ENCODE measurements around the gene KCNJ1.

Gene KCNJ1

DNA sequence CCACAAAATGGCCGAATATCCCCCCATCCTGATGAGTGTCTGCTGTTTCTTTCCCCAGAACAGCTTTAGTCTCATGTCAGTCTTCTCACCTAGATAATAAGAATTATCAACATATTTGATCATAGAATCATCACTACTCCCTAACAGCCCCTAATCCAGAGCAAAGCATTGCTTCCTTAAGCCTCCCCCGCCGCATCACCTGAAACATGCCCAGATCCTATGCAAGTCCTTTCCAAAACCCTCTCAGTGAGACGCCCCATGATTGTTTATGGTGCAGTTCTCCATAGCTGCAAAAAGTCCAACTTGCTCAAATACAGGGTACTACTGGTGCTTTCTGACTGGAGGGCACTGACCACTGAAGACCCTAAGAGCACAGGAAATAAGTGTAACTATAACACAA lies 20.1 kb downstream of the KCNJ1 start:
- no peak for DNase-seq

DNA sequence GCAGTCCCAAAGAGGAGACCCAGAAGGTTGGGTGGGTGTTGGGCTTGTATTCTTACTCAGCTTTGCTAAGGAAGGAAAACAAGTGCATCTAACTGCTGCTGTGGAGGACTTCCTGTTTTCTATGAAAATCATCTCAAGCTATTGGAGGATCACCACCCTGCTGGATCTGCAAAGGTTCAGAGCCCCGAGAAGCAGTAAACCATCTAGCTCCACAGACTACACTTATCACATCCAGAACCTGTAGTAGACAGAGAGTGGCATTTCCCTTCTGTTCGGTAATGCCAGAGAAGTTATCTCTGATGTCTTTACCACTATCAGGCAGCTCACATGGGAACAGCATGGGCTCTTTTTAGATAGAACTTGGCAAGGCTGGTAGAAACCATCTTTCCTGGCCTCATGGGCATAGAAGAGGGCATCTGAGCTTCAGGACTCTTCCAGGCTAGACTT lies 21.7 kb downstream of the KCNJ1 start:
- DNase-seq, result no peak

DNA sequence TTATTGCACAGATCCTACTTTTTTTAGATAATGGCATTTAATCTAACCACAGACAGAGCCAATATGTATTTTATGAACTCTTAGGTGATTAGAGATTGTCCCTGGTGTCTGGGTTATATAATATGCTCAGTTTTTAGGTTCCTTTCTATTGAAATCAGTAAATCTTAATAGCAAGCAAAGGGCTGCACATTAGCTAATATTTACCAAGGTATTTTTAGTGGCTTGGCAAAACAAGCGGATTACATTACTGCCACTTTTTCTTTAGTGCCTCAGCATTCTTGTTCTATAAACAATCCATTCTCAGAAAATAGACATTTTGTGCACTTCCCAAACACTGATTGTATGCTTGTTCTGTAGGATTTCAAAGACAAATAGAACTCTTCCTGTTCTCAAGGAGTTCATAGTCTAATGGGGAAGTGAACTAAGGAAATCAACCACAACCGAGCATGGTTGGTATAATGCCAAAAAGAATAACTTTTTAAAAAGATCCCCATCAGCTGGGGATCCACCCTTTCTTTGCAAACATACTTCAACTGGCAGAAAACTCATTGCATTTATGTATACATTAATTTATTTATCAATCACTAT lies 23.8 kb downstream of the KCNJ1 start:
- no peak for DNase-seq

DNA sequence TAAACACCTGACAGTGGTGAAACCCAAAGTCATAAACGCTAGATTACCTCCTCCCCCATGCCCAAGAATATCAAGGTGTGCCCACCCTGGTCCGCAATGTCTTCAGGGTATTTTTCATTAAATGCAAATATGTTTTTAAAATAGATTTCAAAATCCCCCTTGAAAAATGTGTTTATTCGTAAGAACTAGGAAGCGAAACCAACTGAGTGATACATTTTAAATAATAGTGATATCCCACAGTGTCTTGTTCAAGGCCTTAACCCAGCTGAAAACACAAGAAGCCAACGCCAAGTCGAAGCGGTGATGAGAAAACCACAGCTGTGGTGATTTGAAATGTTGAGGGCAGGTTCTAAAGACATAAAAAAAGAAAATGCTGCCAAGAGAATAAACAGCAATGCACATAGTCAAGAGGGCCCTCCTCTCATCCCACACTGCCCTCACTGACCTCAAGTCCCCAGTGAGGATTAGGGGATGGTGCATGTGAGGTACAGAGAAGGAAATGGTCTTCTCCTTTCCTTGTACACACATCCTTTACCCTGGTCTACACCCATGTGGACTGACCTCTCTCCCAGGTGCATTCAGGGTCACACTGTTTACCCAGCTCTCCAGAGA lies 25.5 kb downstream of the KCNJ1 start:
- no peak for DNase-seq

DNA sequence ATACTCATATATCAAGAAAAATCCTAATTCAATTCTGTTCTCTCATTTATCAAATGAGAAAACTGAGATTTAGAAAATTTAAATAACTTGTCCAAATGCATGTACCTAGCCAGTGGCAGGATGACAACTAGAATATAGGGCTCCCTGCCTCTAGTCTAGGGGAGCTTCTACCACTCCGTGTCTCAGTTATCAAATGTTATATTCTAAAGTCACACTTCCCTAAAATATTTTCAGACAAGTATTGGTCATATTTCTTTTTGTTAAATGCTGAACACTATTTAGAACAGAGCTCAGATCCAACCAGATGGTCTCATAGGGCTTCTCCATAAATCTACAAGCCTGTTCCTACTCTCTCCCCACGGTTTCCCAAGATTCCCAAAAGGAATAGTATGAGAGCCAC lies 26.3 kb downstream of the KCNJ1 start:
- no peak for DNase-seq

DNA sequence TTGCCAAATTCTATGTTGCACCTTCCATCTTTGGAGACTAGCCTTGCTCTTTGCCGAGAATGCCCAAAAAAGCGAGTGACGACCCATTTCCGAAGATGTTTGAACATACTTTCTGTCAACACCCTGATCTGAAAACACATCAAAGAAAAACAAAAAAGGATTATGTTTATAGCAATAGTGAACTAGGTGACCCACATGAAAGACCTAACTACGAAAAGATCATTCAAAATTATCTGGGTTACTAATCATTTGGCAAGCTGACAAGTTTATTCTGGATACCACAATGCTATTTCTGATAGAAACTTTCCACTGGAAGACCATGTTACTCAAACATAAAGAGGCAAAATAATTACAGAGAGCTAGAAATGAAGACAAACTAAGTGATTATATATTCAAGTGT lies 27.0 kb downstream of the KCNJ1 start:
- no peak for DNase-seq

DNA sequence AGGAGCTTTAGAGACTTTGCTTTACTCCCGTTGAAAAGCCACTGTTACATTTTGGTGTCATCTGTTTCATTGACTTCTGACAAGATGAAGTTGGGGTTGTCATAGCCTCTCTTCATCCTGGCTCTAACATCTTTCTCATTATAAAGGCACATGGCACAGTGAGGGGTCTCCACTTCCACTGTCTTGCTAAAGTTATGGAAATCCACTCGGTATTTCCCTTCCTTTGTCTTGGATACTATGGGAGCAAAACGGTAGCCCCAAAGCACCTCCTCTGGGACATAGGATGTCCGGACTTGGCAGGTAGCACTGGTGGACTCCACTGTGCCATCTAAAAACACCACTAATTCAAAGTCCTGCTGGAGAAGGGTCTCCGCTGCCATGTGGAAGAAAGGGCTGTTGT lies 28.0 kb downstream of the KCNJ1 start:
- DNase-seq, result no peak

DNA sequence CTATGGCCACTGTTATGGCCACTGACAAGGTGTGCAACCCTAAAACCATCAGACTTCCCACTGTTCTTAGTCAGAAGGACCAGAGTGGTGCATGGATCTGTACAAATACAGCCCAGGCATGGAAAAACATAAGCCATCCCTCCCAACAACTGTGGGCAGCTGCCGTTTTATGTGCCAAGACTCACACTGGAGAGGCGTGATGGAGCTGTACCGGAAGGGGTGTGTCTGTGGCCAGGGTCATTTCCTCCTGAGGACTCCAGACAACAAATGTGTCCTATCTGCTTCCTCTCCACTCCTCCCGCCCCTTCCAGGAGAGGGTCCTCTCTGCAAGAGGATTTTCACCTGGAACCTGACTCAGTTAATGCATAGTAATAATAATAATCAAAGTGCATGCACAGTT lies 29.5 kb downstream of the KCNJ1 start:
- no peak for DNase-seq

DNA sequence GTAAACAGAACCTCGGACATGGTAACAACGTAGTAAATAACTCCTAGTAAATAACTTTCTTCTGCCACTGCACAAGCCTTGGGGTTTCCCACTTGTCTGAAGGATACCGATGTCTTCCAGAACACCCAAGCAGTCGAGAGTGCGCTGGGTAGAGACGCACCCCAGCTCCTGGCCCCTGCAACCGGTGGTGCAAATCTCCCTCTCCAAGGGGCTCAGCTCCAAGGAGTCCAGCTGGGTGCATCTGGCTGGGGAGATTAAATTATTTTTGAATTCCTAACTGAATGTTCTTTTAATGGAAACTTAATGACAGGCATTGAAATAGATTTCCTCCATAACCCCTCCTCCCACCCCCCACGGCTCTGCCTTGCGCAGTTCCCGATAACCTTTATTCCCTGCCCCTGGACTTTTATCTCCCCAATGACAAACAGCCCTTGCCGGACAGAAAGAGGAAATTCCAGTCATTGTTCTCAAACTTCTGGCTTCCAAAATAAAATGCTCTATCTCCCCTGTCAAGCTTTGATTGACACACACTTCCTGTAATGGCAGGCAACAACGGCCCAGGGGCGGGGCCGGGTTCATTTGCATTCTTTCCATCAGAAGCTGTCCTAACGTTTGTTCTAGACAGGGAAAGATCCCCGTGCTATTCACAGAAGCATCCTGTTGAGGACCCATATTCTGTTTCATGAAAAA lies 31.2 kb downstream of the KCNJ1 start:
- no peak for DNase-seq

DNA sequence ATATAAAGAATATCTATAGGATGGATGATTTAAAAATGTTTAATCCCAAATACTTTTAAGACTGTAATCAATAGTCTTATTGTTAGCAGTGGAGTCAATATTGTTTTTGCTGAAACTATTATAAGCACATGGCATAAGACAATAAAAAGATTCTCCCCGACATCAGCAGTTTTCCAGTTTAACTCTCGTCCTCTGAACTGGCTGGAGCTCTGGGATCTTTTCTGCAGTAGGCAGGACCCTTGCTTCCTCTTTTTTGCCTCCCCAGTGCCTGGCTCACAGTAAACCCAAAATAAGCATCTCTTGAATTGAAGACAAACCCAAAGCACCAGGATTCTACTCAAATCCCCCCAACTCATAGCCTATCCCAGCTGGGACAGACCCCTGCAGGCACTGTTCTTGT lies 32.9 kb downstream of the KCNJ1 start:
- no peak for DNase-seq

DNA sequence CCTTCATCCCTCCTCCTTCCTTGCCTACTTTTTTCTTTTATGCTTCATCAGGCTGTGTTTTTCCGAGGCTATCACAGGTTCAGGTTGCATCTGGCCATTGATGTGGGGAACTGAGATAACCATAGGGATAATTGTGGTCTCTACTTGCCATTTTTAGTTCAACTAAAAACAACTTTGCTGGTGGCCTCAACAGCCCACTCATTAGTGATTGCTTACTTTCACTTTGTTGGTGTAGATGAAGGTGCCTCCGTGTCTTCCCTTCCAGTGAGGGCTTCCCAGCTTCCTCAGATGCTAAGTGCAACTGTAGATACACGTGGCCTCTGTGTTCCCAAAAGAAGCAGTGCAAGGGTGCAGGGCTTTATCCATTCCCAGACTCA lies 35.0 kb downstream of the KCNJ1 start:
- DNase-seq, result no peak

DNA sequence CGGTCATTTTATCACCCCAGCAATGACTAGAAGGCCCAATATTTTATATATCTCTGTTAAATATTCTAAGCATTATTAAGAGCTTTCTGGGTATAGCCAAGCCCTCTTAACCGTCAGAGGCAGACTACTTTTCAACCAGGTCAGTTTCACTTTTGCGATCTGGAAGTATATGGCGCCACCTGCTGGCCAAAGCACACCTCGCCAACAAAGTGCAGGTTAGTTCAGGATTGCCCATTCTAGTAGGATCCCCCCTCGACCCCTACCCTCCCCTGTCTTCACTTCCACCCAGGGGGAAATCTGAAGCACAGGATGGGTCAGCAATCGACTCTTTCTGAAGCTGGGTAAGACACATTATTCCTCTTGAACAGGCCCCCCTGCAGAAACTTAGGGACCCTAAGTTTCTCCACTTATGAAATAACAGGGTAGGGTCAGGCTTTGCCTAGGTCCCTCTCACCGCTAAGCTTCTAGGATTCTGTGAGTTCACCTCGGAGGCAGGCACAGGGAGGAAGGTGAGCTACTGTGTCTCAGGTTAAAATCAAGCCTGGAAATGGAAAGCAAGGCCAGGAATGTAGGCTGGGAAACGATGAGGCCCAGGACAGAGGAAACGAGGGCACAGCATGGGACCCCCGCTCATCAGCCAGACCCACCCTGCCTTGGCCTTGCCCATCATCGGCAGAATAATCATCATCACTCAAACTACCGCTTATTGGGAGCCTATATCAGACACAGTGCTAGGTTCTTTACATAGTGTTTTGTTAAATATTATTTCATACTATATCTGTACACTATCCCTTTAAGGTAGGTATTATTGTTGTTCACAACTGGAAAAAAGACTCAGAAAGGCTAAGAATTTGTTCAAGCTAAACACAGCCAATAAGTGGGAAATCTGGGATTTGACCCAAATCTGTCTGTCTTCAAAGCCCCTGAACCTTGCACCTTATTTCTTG lies 35.6 kb downstream of the KCNJ1 start:
- peak; percentile 68 for DNase-seq

DNA sequence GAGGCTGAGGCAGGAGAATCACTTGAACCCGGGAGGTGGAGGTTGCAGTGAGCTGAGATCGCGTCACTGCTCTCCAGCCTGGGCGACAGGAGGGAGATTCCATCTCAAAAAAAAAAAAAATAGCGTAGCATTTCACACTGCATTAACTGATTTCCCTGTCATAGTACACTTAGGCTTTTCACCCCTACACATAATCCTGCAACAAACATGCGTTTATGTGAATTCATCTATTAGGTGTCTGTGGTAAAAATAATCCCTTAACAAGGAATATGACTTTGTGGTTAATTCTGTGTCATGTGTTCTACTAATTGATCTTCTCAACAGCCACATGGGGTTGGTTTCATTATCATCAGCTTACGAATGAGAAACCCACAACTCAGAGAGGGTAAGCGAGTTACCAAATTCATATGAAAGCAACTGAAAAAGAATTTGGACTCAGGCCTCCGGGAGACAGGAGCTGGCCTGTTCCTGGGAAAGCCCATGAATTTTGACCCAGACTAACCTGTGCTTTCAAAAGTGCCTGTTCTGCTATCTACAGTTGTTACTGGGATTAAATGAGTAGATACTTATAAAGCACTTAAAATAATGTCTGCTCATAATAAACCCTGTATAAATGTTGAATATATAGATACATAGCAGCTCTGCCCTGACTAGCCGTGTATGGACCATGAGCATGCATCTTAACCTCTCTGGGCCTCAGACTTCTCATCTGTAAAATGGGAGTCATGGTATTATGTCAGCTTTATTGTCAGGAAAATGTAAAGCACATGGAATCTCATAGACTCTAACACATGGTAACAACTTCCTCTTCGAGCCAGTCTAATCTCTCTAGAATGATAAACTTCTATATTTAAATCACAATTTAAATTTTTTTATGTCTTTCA lies 36.6 kb downstream of the KCNJ1 start:
- DNase-seq, result no peak

DNA sequence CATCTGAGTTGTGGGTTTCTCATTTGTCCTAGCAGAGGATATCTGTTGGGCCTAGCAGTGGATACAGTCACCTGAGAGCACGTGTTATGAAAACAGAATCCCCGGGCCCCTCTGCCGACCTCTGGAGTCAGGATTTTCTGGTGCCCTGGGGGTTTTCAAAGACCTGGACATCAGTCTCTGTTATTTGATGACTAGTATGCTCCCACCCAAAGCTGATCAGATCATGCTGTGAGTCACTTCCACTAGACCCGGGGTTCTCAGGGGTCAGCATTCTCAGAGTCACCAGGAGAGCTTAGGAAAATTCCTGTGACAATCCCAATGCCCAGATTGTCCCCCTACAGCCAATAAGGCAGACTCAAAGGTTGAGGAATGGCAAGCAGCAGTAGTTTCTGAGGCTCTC lies 38.7 kb downstream of the KCNJ1 start:
- DNase-seq, result no peak

DNA sequence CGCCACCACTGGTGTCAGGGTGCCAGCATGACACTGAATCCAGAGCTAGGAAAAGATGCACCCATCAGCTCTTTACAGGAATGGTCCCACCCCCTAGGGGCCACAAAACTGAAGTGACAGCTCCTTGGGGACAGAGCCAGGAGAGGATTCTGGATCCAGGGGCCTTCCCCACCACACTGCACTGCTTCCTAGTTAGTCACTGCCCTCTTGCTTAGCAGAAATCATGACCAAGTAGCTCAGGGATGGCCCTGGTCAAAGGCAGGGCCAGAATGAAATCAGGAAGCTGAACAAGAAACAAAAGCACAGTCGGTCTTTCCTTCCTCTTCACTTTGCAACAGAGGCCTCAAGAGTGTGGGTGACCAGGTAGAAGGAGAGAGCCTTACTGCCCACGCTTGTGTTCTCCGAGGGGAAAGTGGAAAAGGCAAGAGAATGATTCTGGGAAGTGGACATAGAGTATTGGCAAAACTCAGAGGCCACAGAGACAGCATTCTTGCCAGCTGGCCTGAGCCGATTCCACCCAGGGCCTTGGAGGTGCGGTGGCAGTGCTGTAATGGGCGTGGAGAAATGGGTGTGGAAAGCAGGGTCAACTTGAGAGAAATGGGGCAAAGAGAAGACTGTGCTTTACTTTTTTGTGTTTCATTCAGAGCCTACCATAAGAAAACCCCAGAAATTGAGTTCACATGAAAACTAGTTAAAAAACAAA lies 39.8 kb downstream of the KCNJ1 start:
- no peak for DNase-seq

DNA sequence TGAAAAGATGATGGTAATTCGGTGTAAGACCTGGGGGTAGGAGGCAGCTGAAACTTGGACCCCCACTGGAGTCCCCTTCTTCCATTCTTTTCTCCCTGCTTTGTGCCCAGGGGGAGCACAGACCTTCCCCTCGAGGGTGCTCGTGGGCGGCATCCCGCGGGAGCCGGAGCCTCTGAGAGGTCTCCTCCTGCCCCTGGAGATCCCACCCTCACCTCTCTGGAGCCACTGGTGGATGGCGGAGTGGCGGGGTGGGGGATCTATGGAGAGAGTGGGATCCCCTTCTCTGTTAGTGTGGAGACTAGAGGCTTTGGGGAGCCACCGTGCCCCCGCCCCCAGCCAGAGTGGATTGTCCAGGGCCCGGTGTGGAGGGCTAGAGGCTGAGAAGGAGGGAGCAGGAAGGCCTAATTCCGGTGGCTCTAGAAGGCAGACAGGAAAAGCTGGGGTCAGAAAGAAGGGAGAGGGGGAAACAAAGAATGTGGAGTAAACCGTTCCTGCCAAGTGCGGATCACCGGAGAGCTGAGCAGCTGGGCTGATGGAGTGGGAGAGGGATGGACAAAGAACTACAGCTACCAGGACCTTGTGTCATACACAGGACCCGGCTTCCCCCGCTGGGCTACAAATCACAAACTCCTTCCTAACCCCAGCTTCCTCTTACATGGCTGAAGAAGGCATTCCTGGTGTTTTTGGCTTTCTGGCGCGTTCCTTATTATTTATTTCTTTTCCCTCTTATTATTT lies 41.9 kb downstream of the KCNJ1 start:
- no peak for DNase-seq

DNA sequence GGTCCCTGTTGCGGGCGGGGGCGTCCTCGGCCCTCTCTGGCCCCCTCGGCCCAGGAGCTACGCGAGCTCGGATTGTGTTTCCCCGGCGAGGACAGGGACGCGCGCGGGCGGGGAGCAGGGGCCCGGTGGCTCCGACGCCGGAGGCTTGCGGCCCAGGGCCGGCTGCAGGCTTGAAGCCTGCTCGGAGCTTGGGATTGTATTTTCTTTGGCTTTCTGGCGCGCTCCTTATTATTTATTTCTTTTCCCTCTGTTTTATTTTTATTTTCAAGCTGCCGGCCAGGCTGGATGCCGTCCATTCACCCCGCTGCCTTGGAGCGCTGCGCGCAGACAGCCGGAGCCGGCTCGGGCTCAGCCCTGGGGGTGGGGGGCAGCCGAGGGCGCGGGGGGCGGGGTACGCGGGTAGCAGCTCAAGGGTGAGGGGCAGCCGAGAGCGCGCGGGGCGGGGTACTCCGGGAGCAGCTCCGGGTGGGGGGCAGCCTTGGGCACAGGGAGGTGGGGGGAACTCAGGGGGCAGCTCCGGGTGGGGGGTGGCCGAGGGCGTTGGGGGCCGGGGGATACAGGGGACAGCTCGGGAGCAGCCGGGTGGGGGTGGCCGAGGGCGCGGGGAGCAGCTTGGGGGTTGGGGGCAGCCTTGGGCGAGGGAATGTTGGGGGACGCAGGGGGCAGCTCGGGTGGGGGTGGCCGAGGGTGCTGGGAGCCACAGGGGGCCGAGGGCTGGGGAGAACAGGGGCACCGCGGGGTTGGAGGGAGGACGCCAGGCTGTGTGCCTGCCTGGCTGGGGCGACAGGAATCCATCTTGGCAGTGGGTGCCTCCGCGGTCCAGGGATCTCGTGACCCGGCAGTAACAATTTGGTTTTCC lies 42.7 kb downstream of the KCNJ1 start:
- DNase-seq, result no peak

DNA sequence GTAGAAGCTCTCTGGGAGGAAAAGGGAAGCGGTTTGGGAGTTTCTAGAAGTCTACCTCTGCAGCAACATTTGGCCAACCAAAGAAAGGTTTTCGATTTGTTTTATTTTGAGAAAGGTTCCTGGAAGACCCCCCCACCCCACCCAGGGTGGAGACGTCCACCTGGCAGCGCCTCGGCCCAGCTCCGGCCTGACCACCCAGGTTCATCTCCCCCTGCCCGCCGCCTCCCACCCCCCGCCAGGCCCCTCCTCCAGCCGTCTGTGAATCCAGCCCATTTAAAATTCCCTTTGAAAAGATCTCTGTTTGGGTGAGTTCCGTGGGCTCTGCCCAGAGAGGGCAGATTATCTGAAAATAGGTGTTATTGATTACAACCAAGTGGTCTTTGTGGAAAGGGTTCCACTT lies 43.3 kb downstream of the KCNJ1 start:
- no peak for DNase-seq

DNA sequence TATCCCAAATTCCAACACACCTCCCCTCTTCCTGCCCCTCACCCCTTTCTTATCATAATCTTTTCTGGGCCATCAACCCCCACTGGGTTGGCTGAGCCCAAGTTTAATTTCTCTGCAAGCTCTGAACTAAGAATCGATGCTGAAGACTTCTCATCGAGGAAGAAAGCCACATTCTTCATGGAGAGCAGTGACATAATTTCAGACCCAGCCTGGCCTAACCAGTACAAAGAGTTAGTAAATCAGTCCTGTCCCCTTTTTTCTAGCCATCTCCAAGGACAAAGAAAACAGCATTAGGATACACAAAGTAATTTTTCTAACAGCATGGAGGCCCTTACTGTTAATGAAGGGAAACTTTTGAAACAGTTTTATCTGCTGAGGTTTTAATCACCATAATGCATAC lies 45.0 kb downstream of the KCNJ1 start:
- DNase-seq, result no peak

DNA sequence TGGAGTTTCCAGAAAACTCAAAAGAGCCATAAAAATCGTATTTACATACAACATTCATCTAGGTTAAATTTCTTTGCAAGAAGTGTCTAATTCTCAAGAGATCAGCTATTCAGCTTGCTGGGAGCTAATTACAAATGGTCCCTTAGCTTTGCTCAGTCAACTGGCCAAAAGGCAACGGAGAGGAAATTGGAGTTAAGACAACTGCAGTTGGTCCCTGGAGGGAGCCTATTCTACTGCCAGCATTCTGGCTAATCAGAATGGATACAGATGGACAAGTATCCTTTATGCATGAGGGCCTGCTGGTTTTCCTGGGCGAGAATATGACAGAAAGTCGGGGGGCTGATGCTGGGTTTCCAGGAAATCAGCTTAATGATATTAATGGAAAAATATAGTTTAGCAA lies 45.5 kb downstream of the KCNJ1 start:
- no peak for DNase-seq
